ENCODE data around the gene ALDH1A1.

DNA sequence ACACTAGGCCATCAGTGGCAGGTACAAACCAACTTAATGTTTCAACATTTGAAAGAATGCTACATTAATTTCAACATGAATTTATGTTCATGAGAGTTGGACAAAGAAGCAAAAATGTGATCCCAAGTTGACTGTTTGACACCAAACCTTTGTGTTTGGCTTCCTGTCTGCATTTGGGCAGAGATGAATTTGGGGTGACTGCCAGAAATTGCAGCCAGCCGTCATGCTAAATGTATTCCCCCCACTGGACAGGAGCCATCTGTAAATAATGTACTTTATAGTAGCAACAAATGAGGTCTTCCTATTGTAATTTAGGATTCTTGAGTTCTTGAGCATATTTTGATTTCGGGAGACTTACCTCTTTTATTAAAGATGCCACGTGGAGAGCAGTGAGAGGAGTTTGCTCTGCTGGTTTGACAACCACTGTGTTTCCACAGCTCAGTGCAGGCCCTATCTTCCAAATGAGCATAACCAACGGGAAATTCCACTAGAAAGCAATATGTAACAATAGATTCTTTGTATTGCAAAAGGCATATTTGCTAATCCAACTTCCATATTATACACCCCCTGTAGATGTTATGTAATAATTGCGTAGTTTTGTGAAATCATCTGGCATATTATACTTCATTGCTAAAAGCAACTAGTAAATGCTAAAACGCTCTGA lies 27.6 kb downstream of the ALDH1A1 start:
- TF ChIP-seq AR (CRISPR knock-in tag; IDR thresholded peaks at IDR 0.05) (no peak), ZBTB43 (CRISPR knock-in tag; IDR thresholded peaks at IDR 0.05) (no peak), NFYB (CRISPR knock-in tag; conservative IDR thresholded peaks at IDR 0.05; ENCODE audit: low read depth) (no peak), STAT6 (CRISPR knock-in tag; conservative IDR thresholded peaks at IDR 0.05; ENCODE audit: low read depth) (no peak), SP1 (CRISPR knock-in tag; conservative IDR thresholded peaks at IDR 0.05) (no peak), ZNF396 (CRISPR knock-in tag; IDR thresholded peaks at IDR 0.05; ENCODE audit: borderline replicate concordance) (no peak), CREM (CRISPR knock-in tag; IDR thresholded peaks at IDR 0.05) (no peak)
- TF ChIP-seq, protein P1, sequence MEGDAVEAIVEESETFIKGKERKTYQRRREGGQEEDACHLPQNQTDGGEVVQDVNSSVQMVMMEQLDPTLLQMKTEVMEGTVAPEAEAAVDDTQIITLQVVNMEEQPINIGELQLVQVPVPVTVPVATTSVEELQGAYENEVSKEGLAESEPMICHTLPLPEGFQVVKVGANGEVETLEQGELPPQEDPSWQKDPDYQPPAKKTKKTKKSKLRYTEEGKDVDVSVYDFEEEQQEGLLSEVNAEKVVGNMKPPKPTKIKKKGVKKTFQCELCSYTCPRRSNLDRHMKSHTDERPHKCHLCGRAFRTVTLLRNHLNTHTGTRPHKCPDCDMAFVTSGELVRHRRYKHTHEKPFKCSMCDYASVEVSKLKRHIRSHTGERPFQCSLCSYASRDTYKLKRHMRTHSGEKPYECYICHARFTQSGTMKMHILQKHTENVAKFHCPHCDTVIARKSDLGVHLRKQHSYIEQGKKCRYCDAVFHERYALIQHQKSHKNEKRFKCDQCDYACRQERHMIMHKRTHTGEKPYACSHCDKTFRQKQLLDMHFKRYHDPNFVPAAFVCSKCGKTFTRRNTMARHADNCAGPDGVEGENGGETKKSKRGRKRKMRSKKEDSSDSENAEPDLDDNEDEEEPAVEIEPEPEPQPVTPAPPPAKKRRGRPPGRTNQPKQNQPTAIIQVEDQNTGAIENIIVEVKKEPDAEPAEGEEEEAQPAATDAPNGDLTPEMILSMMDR (IDR thresholded peaks at IDR 0.05): no peak
- TF ChIP-seq, protein P2, sequence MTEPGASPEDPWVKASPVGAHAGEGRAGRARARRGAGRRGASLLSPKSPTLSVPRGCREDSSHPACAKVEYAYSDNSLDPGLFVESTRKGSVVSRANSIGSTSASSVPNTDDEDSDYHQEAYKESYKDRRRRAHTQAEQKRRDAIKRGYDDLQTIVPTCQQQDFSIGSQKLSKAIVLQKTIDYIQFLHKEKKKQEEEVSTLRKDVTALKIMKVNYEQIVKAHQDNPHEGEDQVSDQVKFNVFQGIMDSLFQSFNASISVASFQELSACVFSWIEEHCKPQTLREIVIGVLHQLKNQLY (CRISPR knock-in tag; IDR thresholded peaks at IDR 0.05): no peak
